Suprapubic skin (tissue), 3 donors: Measurements from ENCODE around the gene ZNF512B.

ENCODE experiments used
- CTCF ChIP-seq, 2 donors: fragments of 200-600 bp in 1 of 2; fragments of 450-650 bp in 1 of 2; sonication (generic) in 1 of 2; IDR thresholded peaks; one replicate each; pipeline ENCODE4 v1.5.1; 2016 to 2019; ENCODE audit warnings: antibody characterized with exemption in 2 of 2, mild to moderate bottlenecking in 1 of 2, moderate library complexity in 1 of 2
- POLR2AphosphoS5 ChIP-seq, 3 donors: sonication (generic); formaldehyde crosslinking; IDR thresholded peaks; one replicate each; pipeline ENCODE4 v1.6.1; 2017; ENCODE audit warnings: antibody characterized with exemption in 3 of 3

GRCh38 chr20:63979229-63979556 lies 9.5 kb upstream of the ZNF512B start:
- TF ChIP-seq CTCF (IDR thresholded peaks at IDR 0.05) (no peak), POLR2AphosphoS5 (IDR thresholded peaks at IDR 0.05) (no peak)
